Measurements from ENCODE around the gene RAD51D. TPM values are rescaled to one million over a fixed set of nuclear protein-coding genes. Genes with fewer than 3 reads are reported as not detected.

Gene RAD51D
- polyA plus RNA-seq, 1 of the 3 experiments (the other 2 are of a cell fraction), result 11.6 TPM

GRCh38 chr17:35104844-35105450 lies 14.7 kb downstream of the RAD51D start:
- no peak overlapping the region for H3K4me3 ChIP-seq (ENCODE audit: low read depth in 2 of 2, low read length in 1 of 2)
- H3K27me3 ChIP-seq (ENCODE audit: insufficient read depth), result no peaks in the 10 kb centered on the region
- ChIA-PET CTCF (interaction anchor here (2.0 kb wide), 1 partner anchor 15 kb away, joined by 11 read pairs; no protein-coding TSS in a partner anchor), POLR2A (no interaction called here)
- no peaks in the 10 kb centered on the region for H3K4me1 ChIP-seq (ENCODE audit: control insufficient read depth in 1 of 2, insufficient read depth in 2 of 2, low read depth in 1 of 2, low read length in 1 of 2)
- H3K4me2 ChIP-seq, result no peak overlapping the region
- H3K9me3 ChIP-seq, result no peaks in the 10 kb centered on the region
- no peak overlapping the region for H3K27ac ChIP-seq (ENCODE audit: low read depth in 2 of 2, low read length in 1 of 2)
- WGBS (ENCODE audit: low lambda C conversion rate), result 97% methylated on average over 5 of the region's 5 CpGs
- H3K9me2 ChIP-seq, result no peaks in the 10 kb centered on the region
- peaks cover 3% of the 10 kb centered on the region for H3F3A ChIP-seq (replicated peaks; ENCODE audit: insufficient read depth)
- H4K20me1 ChIP-seq (ENCODE audit: insufficient read depth), result no peaks in the 10 kb centered on the region
- H3K36me3 ChIP-seq (replicated peaks in 1 of 2; ENCODE audit: control insufficient read depth in 1 of 2, insufficient read depth in 2 of 2, low read length in 1 of 2), result peaks cover 5 to 23% of the 10 kb centered on the region in 2 experiments
- H3K9ac ChIP-seq, result no peak overlapping the region
- no peak for DNase-seq
- H3K79me2 ChIP-seq (ENCODE audit: insufficient read depth), result peaks cover 15% of the 10 kb centered on the region
- TF ChIP-seq MXI1 (IDR thresholded peaks at IDR 0.05; ENCODE audit: low read depth, low read length) (no peak), NFIC (IDR thresholded peaks at IDR 0.05; ENCODE audit: borderline replicate concordance) (no peak), YY1 (IDR thresholded peaks at IDR 0.05; ENCODE audit: low read depth) (no peak), RCOR1 (IDR thresholded peaks at IDR 0.05; ENCODE audit: low read length) (no peak), CTCF (IDR thresholded peaks at IDR 0.05) (no peak), ZBTB33 (IDR thresholded peaks at IDR 0.05; ENCODE audit: borderline replicate concordance, low read depth) (no peak), JUND (IDR thresholded peaks at IDR 0.05) (no peak), FOXM1 (IDR thresholded peaks at IDR 0.05; ENCODE audit: low read depth) (no peak), SMC3 (IDR thresholded peaks at IDR 0.05; ENCODE audit: low read depth, low read length) (no peak), SIN3A (IDR thresholded peaks at IDR 0.05; ENCODE audit: borderline replicate concordance, low read depth, low read length) (no peak), EP300 (IDR thresholded peaks at IDR 0.05; ENCODE audit: borderline replicate concordance in 1 of 2, low read depth in 1 of 2, low read length in 1 of 2) (no peak), USF2 (IDR thresholded peaks at IDR 0.05; ENCODE audit: borderline replicate concordance, low read depth, low read length) (no peak), FOXJ3 (CRISPR knock-in tag; IDR thresholded peaks at IDR 0.05) (no peak)
- TF ChIP-seq, protein P1, sequence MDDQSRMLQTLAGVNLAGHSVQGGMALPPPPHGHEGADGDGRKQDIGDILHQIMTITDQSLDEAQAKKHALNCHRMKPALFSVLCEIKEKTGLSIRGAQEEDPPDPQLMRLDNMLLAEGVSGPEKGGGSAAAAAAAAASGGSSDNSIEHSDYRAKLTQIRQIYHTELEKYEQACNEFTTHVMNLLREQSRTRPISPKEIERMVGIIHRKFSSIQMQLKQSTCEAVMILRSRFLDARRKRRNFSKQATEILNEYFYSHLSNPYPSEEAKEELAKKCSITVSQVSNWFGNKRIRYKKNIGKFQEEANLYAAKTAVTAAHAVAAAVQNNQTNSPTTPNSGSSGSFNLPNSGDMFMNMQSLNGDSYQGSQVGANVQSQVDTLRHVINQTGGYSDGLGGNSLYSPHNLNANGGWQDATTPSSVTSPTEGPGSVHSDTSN (IDR thresholded peaks at IDR 0.05), result no peak
- TF ChIP-seq, protein P2, sequence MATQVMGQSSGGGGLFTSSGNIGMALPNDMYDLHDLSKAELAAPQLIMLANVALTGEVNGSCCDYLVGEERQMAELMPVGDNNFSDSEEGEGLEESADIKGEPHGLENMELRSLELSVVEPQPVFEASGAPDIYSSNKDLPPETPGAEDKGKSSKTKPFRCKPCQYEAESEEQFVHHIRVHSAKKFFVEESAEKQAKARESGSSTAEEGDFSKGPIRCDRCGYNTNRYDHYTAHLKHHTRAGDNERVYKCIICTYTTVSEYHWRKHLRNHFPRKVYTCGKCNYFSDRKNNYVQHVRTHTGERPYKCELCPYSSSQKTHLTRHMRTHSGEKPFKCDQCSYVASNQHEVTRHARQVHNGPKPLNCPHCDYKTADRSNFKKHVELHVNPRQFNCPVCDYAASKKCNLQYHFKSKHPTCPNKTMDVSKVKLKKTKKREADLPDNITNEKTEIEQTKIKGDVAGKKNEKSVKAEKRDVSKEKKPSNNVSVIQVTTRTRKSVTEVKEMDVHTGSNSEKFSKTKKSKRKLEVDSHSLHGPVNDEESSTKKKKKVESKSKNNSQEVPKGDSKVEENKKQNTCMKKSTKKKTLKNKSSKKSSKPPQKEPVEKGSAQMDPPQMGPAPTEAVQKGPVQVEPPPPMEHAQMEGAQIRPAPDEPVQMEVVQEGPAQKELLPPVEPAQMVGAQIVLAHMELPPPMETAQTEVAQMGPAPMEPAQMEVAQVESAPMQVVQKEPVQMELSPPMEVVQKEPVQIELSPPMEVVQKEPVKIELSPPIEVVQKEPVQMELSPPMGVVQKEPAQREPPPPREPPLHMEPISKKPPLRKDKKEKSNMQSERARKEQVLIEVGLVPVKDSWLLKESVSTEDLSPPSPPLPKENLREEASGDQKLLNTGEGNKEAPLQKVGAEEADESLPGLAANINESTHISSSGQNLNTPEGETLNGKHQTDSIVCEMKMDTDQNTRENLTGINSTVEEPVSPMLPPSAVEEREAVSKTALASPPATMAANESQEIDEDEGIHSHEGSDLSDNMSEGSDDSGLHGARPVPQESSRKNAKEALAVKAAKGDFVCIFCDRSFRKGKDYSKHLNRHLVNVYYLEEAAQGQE (IDR thresholded peaks at IDR 0.05; ENCODE audit: low read depth, low read length), result no peak
- H2AFZ ChIP-seq (ENCODE audit: low read depth), result no peak overlapping the region
